HG02943 (cell line): ENCODE results near the gene MARK3.

Experiments
- ATAC-seq: cut with Tn5 transposase; IDR thresholded peaks from one replicate; pipeline ENCODE4 v1.9.1; 2021; ENCODE audit warnings: mild to moderate bottlenecking, low read depth, moderate library complexity; ENCODE audit not compliant: unreplicated experiment

The MARK3 gene

GRCh38 chr14:103393676-103394626 is 8.7 kb downstream of the MARK3 start:
- ATAC-seq = no peak

- no peak for ATAC-seq
These were observed 10.0 kb downstream of the MARK3 start for GRCh38 chr14:103395244-103395643.

- ATAC-seq = no peak
These were observed 11.2 kb downstream of the MARK3 start for GRCh38 chr14:103396463-103396862.

- no peak for ATAC-seq
These were observed 13.4 kb downstream of the MARK3 start for GRCh38 chr14:103398427-103399195.

- ATAC-seq = no peak
These were observed 15.3 kb downstream of the MARK3 start for GRCh38 chr14:103400537-103400936.

GRCh38 chr14:103401223-103402214 is 16.3 kb downstream of the MARK3 start:
- ATAC-seq = no peak

- ATAC-seq = no peak
These were observed 17.5 kb downstream of the MARK3 start for GRCh38 chr14:103402695-103403094.

- ATAC-seq = no peak
These were observed 19.1 kb downstream of the MARK3 start for GRCh38 chr14:103404032-103404918.

- no peak for ATAC-seq
These were observed 19.7 kb downstream of the MARK3 start for GRCh38 chr14:103404920-103405319.

GRCh38 chr14:103408491-103409155 is 23.4 kb downstream of the MARK3 start:
- no peak for ATAC-seq

- no peak for ATAC-seq
These were observed 31.7 kb downstream of the MARK3 start for GRCh38 chr14:103416916-103417315.

GRCh38 chr14:103418481-103418818 is 33.2 kb downstream of the MARK3 start:
- no peak for ATAC-seq

- no peak for ATAC-seq
These were observed 36.3 kb downstream of the MARK3 start for GRCh38 chr14:103421556-103421955.

- ATAC-seq = no peak
These were observed 37.8 kb downstream of the MARK3 start for GRCh38 chr14:103423050-103423461.

- no peak for ATAC-seq
These were observed 42.5 kb downstream of the MARK3 start for GRCh38 chr14:103427485-103428443.

- no peak for ATAC-seq
These were observed 43.7 kb downstream of the MARK3 start for GRCh38 chr14:103428723-103429556.

- ATAC-seq = no peak
These were observed 45.1 kb downstream of the MARK3 start for GRCh38 chr14:103430358-103430757.
